ENCODE results near the gene PRSS12.

GRCh38 chr4:118352843-118353533 lies at the start of gene PRSS12:
- no peak for TF ChIP-seq TAF1 (IDR thresholded peaks at IDR 0.05; ENCODE audit: borderline replicate concordance, insufficient read depth, low read length)
- no peak for TF ChIP-seq REST (IDR thresholded peaks at IDR 0.05; ENCODE audit: insufficient read depth in 1 of 2, low read depth in 2 of 2, low read length in 2 of 2)
- no peak for TF ChIP-seq POLR2AphosphoS5 (IDR thresholded peaks at IDR 0.05; ENCODE audit: low read depth, low read length)
- TF ChIP-seq SIN3A (IDR thresholded peaks at IDR 0.05; ENCODE audit: borderline replicate concordance, insufficient read depth, low read length): no peak
